Fibroblast of lung (primary cell): Measurements from ENCODE around the gene DNAJC11. TPM values are rescaled to one million over a fixed set of nuclear protein-coding genes. Genes with fewer than 3 reads are reported as not detected.
"Not testable (repeated sequence)": the region's sequence is repeated elsewhere in the genome, so short reads cannot be mapped to it uniquely, and the experiment has no call there.

ENCODE experiments used
- DNase-seq, 2 donors: peaks; one replicate each; pipeline versions ENCODE4 v3.0.0 to v3.0.0-alpha.2; 2010; ENCODE audit warnings: low read depth in 2 of 2
- H2AFZ ChIP-seq: 2 replicates; pipeline ENCODE4 v1.5.1; 2012; ENCODE audit warnings: low read length, control low read depth, inconsistent platforms
- H3K27ac ChIP-seq: 2 replicates; pipeline ENCODE4 v1.5.1; 2011; ENCODE audit warnings: low read length, control low read depth; ENCODE audit not compliant: insufficient read depth
- H3K27me3 ChIP-seq: 2 replicates; pipeline ENCODE4 v1.5.1; 2011; ENCODE audit warnings: mild to moderate bottlenecking, low read length; ENCODE audit not compliant: control insufficient read depth, insufficient read depth
- H3K36me3 ChIP-seq: 2 replicates; pipeline ENCODE4 v1.5.1; 2011; ENCODE audit warnings: low read length; ENCODE audit not compliant: control insufficient read depth, insufficient read depth
- H3K4me1 ChIP-seq: 2 replicates; pipeline ENCODE4 v1.5.1; 2011; ENCODE audit warnings: low read length; ENCODE audit not compliant: control insufficient read depth, insufficient read depth; ENCODE audit errors: extremely low read depth
- H3K4me2 ChIP-seq: 2 replicates; pipeline ENCODE4 v1.5.1; 2011; ENCODE audit warnings: low read length, control low read depth; ENCODE audit not compliant: insufficient read depth; ENCODE audit errors: extremely low read depth
- H3K4me3 ChIP-seq, 4 experiments: fragments of 200-600 bp in 1 of 4; sonication (generic) in 1 of 4; replicated peaks in 1 of 4; 2 replicates each; pipeline ENCODE4 v1.5.1; 2011 to 2016; ENCODE audit warnings: low read length in 4 of 4, low read depth in 3 of 4, mild to moderate bottlenecking in 3 of 4, control low read depth in 2 of 4, inconsistent platforms in 1 of 4, mixed read lengths in 1 of 4; ENCODE audit not compliant: insufficient read depth in 1 of 4; ENCODE audit errors: control extremely low read depth in 1 of 4
- H3K79me2 ChIP-seq: 2 replicates; pipeline ENCODE4 v1.5.1; 2012; ENCODE audit warnings: mild to moderate bottlenecking, low read length, inconsistent platforms; ENCODE audit not compliant: control insufficient read depth, insufficient read depth
- H3K9ac ChIP-seq: 2 replicates; pipeline ENCODE4 v1.5.1; 2011; ENCODE audit warnings: mild to moderate bottlenecking, low read length, control low read depth; ENCODE audit not compliant: insufficient read depth
- H3K9me3 ChIP-seq: 2 replicates; pipeline ENCODE4 v1.5.1; 2012; ENCODE audit warnings: low read depth, low read length; ENCODE audit not compliant: control insufficient read depth, insufficient read depth
- H4K20me1 ChIP-seq: 2 replicates; pipeline ENCODE4 v1.5.1; 2011; ENCODE audit warnings: low read length; ENCODE audit not compliant: control insufficient read depth, insufficient read depth; ENCODE audit errors: extremely low read depth
- CTCF ChIP-seq, 2 donors: IDR thresholded peaks in 1 of 2; conservative IDR thresholded peaks in 1 of 2; 1 replicate in 1 of 2; 2 replicates in 1 of 2; pipeline ENCODE4 v1.5.1; 2011 to 2012; ENCODE audit warnings: low read length in 2 of 2, control low read depth in 1 of 2, inconsistent platforms in 1 of 2, low read depth in 1 of 2, mild to moderate bottlenecking in 1 of 2
- EZH2 ChIP-seq: IDR thresholded peaks from 2 replicates; pipeline ENCODE4 v1.5.1; 2012; ENCODE audit warnings: low read length, control low read depth, mild to moderate bottlenecking; ENCODE audit errors: missing control alignments
- polyA plus RNA-seq, 2 donors: library from polyadenylated mRNA; depleted of rRNA in 1 of 2; stranded (reverse) in 1 of 2; unstranded in 1 of 2; fragments of >200 nt; gene quantifications; 2 replicates each; pipeline ENCODE4 v1.2.1, GENCODE V29; 2011 to 2012; ENCODE audit warnings: missing spikeins in 1 of 2
- total RNA-seq: library from RNA; depleted of rRNA; stranded (reverse); fragments of >200 nt; gene quantifications from 2 replicates; pipeline ENCODE4 v1.2.1, GENCODE V29; 2014

Gene DNAJC11
- total and polyA plus RNA-seq, 2 donors (not counting 1 experiment from before 2014, with no cell fraction given), result 31.8 to 35.2 TPM

- TF ChIP-seq EZH2 (no peak), CTCF (conservative IDR thresholded peaks at IDR 0.05 in 1 of 2, IDR thresholded peaks at IDR 0.05 in 1 of 2; ENCODE audit: low read depth in 1 of 2, low read length in 2 of 2) (peak; percentile 59 to 60)
- Histone ChIP-seq H4K20me1 (no peaks in the 10 kb centered on the region), H3K27me3 (no peaks in the 10 kb centered on the region), H3K79me2 (no peaks in the 10 kb centered on the region), H3K4me2 (no peak overlapping the region), H3K4me1 (no peaks in the 10 kb centered on the region), H2AFZ (no peak overlapping the region), H3K27ac (no peak overlapping the region), H3K36me3 (peaks cover 9% of the 10 kb centered on the region), H3K9ac (no peak overlapping the region), H3K9me3 (no peaks in the 10 kb centered on the region), H3K4me3 (no peak overlapping the region)
- peak; percentile 37 to 71 for DNase-seq
Observed at GRCh38 chr1:6646499-6647148, 55.0 kb downstream of the DNAJC11 start.

- no peak overlapping the region for H3K27ac ChIP-seq
- DNase-seq, result no peak
- no peak for TF ChIP-seq CTCF (conservative IDR thresholded peaks at IDR 0.05 in 1 of 2, IDR thresholded peaks at IDR 0.05 in 1 of 2; ENCODE audit: low read depth in 1 of 2, low read length in 2 of 2)
- no peak for TF ChIP-seq EZH2
- peaks cover 8% of the 10 kb centered on the region for H3K36me3 ChIP-seq
- H3K4me2 ChIP-seq, result no peak overlapping the region
- H3K4me3 ChIP-seq, result no peak overlapping the region
- no peak overlapping the region for H2AFZ ChIP-seq
- no peaks in the 10 kb centered on the region for H3K27me3 ChIP-seq
- no peaks in the 10 kb centered on the region for H4K20me1 ChIP-seq
- no peak overlapping the region for H3K9ac ChIP-seq
- H3K79me2 ChIP-seq, result no peaks in the 10 kb centered on the region
- no peaks in the 10 kb centered on the region for H3K9me3 ChIP-seq
- no peaks in the 10 kb centered on the region for H3K4me1 ChIP-seq
Observed at GRCh38 chr1:6645018-6645417, 56.6 kb downstream of the DNAJC11 start.

GRCh38 chr1:6640867-6641266 lies 60.7 kb downstream of the DNAJC11 start:
- not testable (repeated sequence) for H3K4me1 ChIP-seq, H3K9ac ChIP-seq, H2AFZ ChIP-seq, H3K27ac ChIP-seq, H3K9me3 ChIP-seq, H3K4me3 ChIP-seq, H4K20me1 ChIP-seq, H3K27me3 ChIP-seq, H3K4me2 ChIP-seq, DNase-seq, H3K79me2 ChIP-seq
- peaks cover 20% of the 10 kb centered on the region for H3K36me3 ChIP-seq
